Fibroblast of pulmonary artery (primary cell): ENCODE measurements around the gene RTN3.

Source experiments
- DNase-seq: peaks from one replicate; pipeline ENCODE4 v3.0.0-alpha.2; 2010; ENCODE audit warnings: low read depth
- H3K4me3 ChIP-seq: replicated peaks from 2 replicates; pipeline ENCODE4 v1.5.1; 2011; ENCODE audit warnings: low read depth, mild to moderate bottlenecking, control low read depth, low read length, moderate library complexity
- TF ChIP-seq, protein P1 (sequence below): IDR thresholded peaks from 2 replicates; pipeline ENCODE4 v1.5.1; 2011; ENCODE audit warnings: mild to moderate bottlenecking, control low read depth, low read length, inconsistent platforms; ENCODE audit errors: missing control alignments

The RTN3 gene

DNA sequence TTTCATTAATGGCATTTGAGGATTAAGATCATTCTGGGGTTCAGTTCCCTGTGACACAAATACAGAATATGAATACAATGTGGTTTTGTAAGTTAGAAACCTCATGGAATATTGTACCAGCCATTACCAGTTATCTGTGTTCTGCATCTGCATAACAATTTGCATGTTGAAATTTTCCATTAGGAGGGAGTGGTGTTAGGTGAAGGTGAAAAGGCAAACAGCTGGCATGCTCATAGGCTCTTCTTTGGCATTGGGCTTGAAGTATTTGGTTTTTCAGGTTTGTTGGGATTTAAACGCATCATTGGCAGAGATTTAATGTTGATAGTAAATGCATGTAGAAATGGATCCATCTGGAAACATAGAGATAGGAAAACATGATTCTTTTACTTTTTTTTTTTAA, 18.6 kb downstream of the RTN3 start:
- DNase-seq = no peak
- TF ChIP-seq, protein P1, sequence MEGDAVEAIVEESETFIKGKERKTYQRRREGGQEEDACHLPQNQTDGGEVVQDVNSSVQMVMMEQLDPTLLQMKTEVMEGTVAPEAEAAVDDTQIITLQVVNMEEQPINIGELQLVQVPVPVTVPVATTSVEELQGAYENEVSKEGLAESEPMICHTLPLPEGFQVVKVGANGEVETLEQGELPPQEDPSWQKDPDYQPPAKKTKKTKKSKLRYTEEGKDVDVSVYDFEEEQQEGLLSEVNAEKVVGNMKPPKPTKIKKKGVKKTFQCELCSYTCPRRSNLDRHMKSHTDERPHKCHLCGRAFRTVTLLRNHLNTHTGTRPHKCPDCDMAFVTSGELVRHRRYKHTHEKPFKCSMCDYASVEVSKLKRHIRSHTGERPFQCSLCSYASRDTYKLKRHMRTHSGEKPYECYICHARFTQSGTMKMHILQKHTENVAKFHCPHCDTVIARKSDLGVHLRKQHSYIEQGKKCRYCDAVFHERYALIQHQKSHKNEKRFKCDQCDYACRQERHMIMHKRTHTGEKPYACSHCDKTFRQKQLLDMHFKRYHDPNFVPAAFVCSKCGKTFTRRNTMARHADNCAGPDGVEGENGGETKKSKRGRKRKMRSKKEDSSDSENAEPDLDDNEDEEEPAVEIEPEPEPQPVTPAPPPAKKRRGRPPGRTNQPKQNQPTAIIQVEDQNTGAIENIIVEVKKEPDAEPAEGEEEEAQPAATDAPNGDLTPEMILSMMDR = no peak
- H3K4me3 ChIP-seq = no peak overlapping the region

DNA sequence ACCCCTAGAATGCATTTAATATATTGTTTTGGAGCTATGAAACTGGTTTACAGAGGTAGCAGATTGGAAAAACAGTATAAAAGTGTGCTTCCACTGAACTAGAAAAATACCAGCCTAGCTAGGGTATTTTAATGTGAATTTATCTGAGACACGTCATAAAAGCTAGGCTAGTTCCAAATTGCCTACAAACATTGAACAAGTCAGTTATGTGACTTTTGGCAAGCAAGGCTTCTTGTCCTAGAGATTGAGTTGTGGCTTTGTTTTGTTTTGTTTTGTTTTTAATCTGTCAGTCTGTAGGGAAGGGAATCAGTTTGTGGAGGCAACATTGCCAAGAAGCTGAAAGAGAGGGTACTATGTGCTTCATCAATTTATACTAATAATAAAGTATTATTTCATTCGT, 24.2 kb downstream of the RTN3 start:
- no peak for DNase-seq
- TF ChIP-seq, protein P1 = no peak
- no peak overlapping the region for H3K4me3 ChIP-seq

DNA sequence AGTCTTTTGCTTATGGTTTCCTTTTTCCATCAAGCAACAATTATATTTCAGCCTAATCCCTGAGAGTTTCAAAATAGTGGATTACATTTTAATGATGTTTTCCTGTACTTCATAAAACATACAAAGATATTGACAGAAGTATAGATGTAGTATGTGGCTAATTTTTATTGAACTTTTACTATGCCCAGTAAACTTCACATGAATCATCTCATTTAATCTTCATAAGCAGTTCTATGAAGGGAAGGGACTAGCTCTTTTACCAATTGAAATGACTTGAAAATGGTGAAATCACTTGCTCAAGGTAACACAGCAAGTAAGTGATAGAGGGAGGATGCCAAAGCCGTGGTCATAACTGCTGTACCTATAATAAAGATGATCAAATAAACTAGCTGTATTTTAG, 27.5 kb downstream of the RTN3 start:
- TF ChIP-seq, protein P1 = no peak
- no peak overlapping the region for H3K4me3 ChIP-seq

DNA sequence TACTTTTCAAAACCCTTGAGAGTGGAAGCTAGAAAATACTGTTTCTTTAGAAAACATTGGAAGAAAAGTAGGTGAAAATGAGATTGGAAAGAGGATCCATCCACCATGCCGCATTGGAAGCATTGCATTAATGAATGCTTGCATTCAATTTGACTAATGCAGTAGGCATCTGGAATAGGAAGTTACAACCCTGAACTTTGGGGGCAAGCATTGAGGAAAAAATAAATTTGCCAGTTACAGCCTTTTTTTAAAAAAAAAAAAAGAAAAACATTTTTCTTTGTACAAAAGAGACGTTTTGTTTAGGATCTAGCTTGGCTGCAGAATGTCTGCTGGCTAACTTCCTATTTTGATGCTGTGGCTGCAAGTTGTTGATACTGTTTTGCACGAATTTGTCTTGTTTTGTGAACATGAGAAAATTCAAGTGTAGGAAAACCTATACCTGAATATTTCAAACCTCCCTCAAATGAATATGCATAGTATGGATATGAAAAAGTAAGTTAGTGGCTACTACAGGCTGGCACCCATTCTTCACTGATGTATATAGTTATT, 28.1 kb downstream of the RTN3 start:
- peak; percentile 14 for DNase-seq
- TF ChIP-seq, protein P1 = no peak
- H3K4me3 ChIP-seq = no peak overlapping the region

More for the DNA sequence above, 27.5 kb downstream of the RTN3 start:
- no peak for DNase-seq

DNA sequence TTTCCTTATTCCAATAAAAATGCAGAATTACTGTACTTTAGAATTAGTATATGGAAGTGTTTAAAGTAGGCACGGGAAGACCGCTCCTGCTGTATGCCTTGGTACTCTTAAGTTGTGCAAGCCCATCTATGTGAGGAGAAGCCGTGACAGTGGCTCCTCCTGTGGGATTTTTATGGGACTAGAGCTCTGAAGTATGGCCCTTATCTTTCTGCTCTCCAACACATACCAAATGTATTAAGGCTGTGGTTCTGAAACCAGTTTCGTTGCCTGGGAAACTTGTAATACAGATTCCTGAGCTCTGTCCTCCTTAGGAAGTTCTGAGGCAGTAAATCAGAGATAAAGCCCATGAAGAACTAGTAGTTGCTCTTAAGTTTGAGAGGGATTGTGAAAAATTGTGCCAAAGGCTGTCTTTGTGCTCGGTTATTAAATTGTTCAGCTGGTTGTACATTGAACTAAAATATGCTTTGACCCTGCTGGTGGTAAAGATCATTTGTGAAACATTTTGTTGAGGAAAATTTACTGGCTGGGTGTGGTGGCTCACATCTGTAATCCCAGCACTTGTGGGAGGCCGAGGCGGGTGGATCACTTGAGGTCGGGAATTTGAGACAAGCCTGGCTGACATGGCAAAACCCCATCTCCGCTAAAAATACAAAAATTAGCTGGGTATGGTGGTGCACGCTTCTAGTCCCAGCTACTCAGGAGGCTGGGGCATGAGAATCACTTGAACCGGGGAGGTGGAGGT, 29.3 kb downstream of the RTN3 start:
- TF ChIP-seq, protein P1 = peak; percentile 54
- peak; percentile 92 for DNase-seq
- H3K4me3 ChIP-seq = no peak overlapping the region

DNA sequence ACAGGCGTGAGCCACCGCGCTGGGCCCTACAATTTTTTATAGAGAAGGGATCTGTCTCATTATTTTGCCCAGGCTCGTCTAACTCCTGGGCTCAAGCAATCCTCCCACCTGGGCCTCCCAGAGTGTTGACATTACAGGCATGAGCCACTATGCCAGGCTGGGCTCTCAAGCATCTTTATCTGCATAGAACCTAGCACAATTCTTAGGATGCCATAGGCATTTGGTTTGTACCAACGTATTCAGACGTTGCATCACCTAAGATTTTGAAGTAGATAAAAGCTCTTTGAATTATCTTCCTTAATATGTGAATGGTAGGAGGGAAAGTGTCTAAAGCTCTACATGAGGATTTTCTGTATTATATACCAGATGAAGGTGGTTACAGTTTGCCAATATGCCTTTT, 30.5 kb downstream of the RTN3 start:
- TF ChIP-seq, protein P1 = no peak
- H3K4me3 ChIP-seq = no peak overlapping the region
- no peak for DNase-seq

DNA sequence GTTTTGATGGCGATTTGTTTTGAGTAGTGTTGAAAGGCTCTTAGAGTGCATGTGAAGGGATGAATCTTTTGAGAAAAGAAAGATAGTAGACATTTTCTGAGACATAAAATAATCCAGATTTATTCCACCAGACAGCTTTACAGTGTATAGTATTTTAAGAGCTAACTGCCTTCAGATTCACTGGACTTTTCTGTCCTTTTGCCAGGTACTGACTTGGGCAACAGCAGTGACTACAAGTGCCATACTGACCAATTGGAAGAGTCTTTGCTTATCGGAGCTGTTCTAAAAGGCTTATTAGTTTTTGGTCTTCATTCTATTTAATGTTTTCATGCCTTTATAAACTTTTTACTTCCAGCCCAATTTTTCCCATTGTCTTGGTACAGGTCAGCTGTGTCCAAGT, 32.5 kb downstream of the RTN3 start:
- TF ChIP-seq, protein P1 = no peak
- H3K4me3 ChIP-seq = no peak overlapping the region
- no peak for DNase-seq
